ENCODE data around the gene OR4K15. TPM values are rescaled to one million over a fixed set of nuclear protein-coding genes. Genes with fewer than 3 reads are reported as not detected.
"Not testable (repeated sequence)": the region's sequence is repeated elsewhere in the genome, so short reads cannot be mapped to it uniquely, and the experiment has no call there.

The OR4K15 gene
- total and polyA plus RNA-seq, 8 donors, result not detected

DNA sequence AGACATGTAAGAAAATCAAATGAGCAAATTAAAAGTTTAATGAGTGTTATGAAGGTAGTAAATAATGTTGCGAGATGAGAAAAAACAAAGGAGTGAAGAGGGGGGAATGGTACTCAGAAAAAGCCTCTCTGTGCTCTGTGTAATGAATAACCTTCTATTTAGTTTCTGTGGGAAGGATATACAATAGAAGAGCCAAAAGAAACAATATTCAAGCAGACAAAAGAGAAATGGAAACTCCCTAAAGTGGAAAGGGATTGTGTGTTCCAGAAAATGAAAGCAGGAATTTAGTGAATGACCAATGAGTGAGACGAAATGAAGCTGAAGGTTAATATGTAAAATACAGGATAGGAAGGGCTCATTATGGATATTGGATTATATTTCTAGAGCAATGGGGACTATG, 26.2 kb upstream of the OR4K15 start:
- Histone ChIP-seq H3K9me3 (no peaks in the 10 kb centered on the region), H3K27me3 (no peaks in the 10 kb centered on the region), H3K27ac (no peak overlapping the region), H3K36me3 (no peaks in the 10 kb centered on the region), H3K4me3 (no peak overlapping the region), H3K4me1 (no peaks in the 10 kb centered on the region)
- TF ChIP-seq EP300 (IDR thresholded peaks at IDR 0.05) (no peak), POLR2A (IDR thresholded peaks at IDR 0.05) (no peak), POLR2AphosphoS5 (IDR thresholded peaks at IDR 0.05) (no peak)
- TF ChIP-seq, protein P1, sequence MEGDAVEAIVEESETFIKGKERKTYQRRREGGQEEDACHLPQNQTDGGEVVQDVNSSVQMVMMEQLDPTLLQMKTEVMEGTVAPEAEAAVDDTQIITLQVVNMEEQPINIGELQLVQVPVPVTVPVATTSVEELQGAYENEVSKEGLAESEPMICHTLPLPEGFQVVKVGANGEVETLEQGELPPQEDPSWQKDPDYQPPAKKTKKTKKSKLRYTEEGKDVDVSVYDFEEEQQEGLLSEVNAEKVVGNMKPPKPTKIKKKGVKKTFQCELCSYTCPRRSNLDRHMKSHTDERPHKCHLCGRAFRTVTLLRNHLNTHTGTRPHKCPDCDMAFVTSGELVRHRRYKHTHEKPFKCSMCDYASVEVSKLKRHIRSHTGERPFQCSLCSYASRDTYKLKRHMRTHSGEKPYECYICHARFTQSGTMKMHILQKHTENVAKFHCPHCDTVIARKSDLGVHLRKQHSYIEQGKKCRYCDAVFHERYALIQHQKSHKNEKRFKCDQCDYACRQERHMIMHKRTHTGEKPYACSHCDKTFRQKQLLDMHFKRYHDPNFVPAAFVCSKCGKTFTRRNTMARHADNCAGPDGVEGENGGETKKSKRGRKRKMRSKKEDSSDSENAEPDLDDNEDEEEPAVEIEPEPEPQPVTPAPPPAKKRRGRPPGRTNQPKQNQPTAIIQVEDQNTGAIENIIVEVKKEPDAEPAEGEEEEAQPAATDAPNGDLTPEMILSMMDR (IDR thresholded peaks at IDR 0.05), result no peak
- WGBS, 5 donors, result 63 to 78% (median 72%) methylated on average over 2 of the region's 2 CpGs
- no peak for DNase-seq
- intact Hi-C loops (cut with DNase I; ENCODE audit: low total_unique reads), result no loop called here

DNA sequence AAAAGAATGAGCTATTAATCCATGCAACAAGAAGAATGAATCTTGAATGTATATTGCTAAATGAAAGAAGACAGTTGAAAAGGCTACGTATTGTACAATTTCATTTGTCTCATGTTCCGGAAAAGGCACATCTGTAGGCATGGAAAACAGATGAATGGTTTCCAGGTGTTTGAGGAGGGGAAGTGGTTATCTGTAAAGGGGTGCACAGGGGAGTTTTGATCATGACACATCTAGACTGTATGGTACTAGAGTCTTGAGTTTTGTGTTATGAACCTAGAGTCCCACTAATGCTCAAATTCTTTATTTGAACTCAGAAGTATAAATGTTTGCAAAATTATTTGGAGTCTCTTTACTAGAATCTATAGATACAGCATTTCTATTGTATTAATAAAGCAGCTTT, 5.7 kb upstream of the OR4K15 start:
- H3K27ac ChIP-seq; H3K4me3 ChIP-seq; DNase-seq; H3K9me3 ChIP-seq; intact Hi-C loops (cut with DNase I; ENCODE audit: low total_unique reads); H3K4me1 ChIP-seq; H3K27me3 ChIP-seq; H3K36me3 ChIP-seq: not testable (repeated sequence)
- 34 to 76% (median 61%) methylated on average over 2 of the region's 2 CpGs for WGBS, 5 donors

DNA sequence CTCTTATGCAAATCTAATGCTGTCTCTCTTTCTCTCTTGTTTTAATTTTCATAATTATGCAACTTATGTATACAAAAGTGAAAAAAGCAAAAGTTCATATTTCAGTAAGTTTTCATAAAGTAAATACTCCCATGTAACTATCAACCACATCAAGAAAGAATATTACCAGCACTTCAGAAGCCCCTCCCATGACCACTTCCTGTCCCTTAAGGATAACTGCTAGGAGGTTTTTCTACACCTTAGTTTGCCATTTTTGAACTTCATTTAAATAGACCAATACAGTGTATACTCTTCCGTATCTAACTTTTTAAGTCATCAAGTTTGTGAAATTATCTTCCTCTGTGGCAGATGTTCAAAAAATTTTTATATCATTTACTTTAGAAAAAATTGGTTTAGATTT, 547 bp upstream of the OR4K15 start:
- DNase-seq, result no peak
- Histone ChIP-seq H3K4me3 (no peak overlapping the region), H3K4me1 (no peaks in the 10 kb centered on the region), H3K9me3 (no peaks in the 10 kb centered on the region), H3K27ac (no peak overlapping the region), H3K36me3 (no peaks in the 10 kb centered on the region), H3K27me3 (no peaks in the 10 kb centered on the region)
- intact Hi-C loops (cut with DNase I; ENCODE audit: low total_unique reads), result no loop called here
- TF ChIP-seq POLR2AphosphoS5 (IDR thresholded peaks at IDR 0.05) (no peak), POLR2A (IDR thresholded peaks at IDR 0.05) (no peak), EP300 (IDR thresholded peaks at IDR 0.05) (no peak)
- TF ChIP-seq, protein P1 (IDR thresholded peaks at IDR 0.05), result no peak
- 55 to 78% (median 70%) methylated on average over 1 of the region's 1 CpG for WGBS, 5 donors

DNA sequence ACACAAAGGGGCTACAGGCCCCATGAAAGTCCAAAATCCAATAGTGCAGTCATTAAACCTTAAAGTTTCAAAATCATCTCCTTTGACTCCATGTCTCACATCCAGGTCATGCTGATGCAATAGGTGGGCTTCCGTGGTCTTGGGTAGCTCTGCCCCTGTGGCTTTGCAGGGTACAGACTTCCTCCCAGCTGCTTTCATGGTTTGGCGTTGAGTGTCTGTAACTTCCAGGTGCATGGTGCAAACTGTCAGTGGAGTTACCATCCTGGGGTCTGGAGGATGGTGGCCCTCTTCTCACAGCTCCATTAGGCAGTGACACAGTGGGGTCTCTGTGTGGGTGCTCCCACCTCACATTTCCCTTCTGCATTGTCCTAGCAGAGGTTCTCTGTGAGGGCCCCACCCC, 18.0 kb downstream of the OR4K15 start:
- Histone ChIP-seq H3K27me3 (no peaks in the 10 kb centered on the region), H3K36me3 (no peaks in the 10 kb centered on the region), H3K4me3 (no peak overlapping the region), H3K27ac (no peak overlapping the region), H3K9me3 (peaks cover 0 to 17% (median 8%) of the 10 kb centered on the region in 4 donors), H3K4me1 (no peaks in the 10 kb centered on the region)
- TF ChIP-seq, protein P1 (IDR thresholded peaks at IDR 0.05), result no peak
- TF ChIP-seq POLR2AphosphoS5 (IDR thresholded peaks at IDR 0.05) (no peak), EP300 (IDR thresholded peaks at IDR 0.05) (no peak), POLR2A (IDR thresholded peaks at IDR 0.05) (no peak)
- 37 to 76% (median 72%) methylated on average over 2 of the region's 2 CpGs for WGBS, 5 donors
- intact Hi-C loops (cut with DNase I; ENCODE audit: low total_unique reads), result no loop called here
- DNase-seq, result no peak

DNA sequence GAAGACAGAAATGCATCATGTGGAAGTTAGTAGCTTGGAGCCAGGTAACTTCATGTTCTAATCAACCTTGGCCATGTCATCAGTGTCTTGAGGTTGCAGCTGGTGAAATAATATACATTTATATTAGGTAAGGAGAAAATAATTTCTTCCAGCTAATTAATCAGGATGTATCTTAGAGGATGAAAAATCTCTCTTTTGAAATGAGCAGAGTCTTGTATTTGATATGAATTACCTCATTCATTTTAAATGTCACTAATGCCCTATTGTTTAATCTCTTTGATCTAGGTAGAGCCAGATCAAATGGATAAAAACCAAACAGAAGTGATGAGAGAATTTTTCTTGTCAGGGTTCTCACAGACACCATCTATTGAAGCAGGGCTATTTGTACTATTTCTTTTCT, 26.5 kb downstream of the OR4K15 start, which contains the start of gene OR4Q2:
OR4Q2 (plus strand) TSS at position 301 of the 400 bp plus-strand sequence.
- TF ChIP-seq POLR2AphosphoS5 (IDR thresholded peaks at IDR 0.05), result no peak
- TF ChIP-seq, protein P1 (IDR thresholded peaks at IDR 0.05), result no peak
- no peak for TF ChIP-seq EP300 (IDR thresholded peaks at IDR 0.05)
- TF ChIP-seq POLR2A (IDR thresholded peaks at IDR 0.05), result no peak
- no peak for DNase-seq
- no peaks in the 10 kb centered on the region for H3K4me1 ChIP-seq
- H3K27me3 ChIP-seq, result no peaks in the 10 kb centered on the region
- intact Hi-C loops (cut with DNase I; ENCODE audit: low total_unique reads), result no loop called here
- H3K27ac ChIP-seq, result no peak within 1 kb of the TSS
- peaks cover 0 to 4% (median 0%) of the 10 kb centered on the region in 4 donors for H3K9me3 ChIP-seq
- H3K36me3 ChIP-seq, result no peaks in the 10 kb centered on the region
- H3K4me3 ChIP-seq, result no peak within 1 kb of the TSS

Measured in stomach (tissue), 9 donors.